Kidney epithelial cell (primary cell): ENCODE measurements around the gene NPTN. TPM values are rescaled to one million over a fixed set of nuclear protein-coding genes. Genes with fewer than 3 reads are reported as not detected.
A peak's percentile ranks its signal among the peaks of the same experiment; 100 is the strongest.

ENCODE experiments used
- DNase-seq: peaks from one replicate; pipeline ENCODE4 v3.0.0-alpha.2; 2010; ENCODE audit warnings: low read depth
- H3K27me3 ChIP-seq: 2 replicates; pipeline ENCODE4 v1.6.0; 2011; ENCODE audit warnings: low read length; ENCODE audit not compliant: control insufficient read depth, insufficient read depth
- H3K36me3 ChIP-seq: 2 replicates; pipeline ENCODE4 v1.5.1; 2011; ENCODE audit warnings: low read length; ENCODE audit not compliant: control insufficient read depth, insufficient read depth
- H3K4me3 ChIP-seq: 2 replicates; pipeline ENCODE4 v1.5.1; 2011; ENCODE audit warnings: low read depth, mild to moderate bottlenecking, control low read depth, low read length
- total RNA-seq: library from RNA; depleted of rRNA; stranded (reverse); fragments of >200 nt; gene quantifications from 2 replicates; pipeline ENCODE4 v1.2.3, GENCODE V29; 2015
- TF ChIP-seq, protein P1 (sequence below): IDR thresholded peaks from 2 replicates; pipeline ENCODE4 v1.5.1; 2011; ENCODE audit warnings: mild to moderate bottlenecking, moderate library complexity, low read length, control low read depth, inconsistent platforms; ENCODE audit not compliant: insufficient read depth, poor library complexity, severe bottlenecking

Gene NPTN
- 96.5 and 99.9 TPM in 2 replicates for total RNA-seq

- TF ChIP-seq, protein P1, sequence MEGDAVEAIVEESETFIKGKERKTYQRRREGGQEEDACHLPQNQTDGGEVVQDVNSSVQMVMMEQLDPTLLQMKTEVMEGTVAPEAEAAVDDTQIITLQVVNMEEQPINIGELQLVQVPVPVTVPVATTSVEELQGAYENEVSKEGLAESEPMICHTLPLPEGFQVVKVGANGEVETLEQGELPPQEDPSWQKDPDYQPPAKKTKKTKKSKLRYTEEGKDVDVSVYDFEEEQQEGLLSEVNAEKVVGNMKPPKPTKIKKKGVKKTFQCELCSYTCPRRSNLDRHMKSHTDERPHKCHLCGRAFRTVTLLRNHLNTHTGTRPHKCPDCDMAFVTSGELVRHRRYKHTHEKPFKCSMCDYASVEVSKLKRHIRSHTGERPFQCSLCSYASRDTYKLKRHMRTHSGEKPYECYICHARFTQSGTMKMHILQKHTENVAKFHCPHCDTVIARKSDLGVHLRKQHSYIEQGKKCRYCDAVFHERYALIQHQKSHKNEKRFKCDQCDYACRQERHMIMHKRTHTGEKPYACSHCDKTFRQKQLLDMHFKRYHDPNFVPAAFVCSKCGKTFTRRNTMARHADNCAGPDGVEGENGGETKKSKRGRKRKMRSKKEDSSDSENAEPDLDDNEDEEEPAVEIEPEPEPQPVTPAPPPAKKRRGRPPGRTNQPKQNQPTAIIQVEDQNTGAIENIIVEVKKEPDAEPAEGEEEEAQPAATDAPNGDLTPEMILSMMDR: no peak
- no peaks in the 10 kb centered on the region for H3K36me3 ChIP-seq
- H3K27me3 ChIP-seq: no peaks in the 10 kb centered on the region
- peak; percentile 82 for DNase-seq
- H3K4me3 ChIP-seq: peak within 1 kb of the TSS; percentile 93
These were observed at the start of gene NPTN for GRCh38 chr15:73633111-73633990. NPTN (minus strand) TSS chr15:73633389; CDS start chr15:73633215, 174 bp downstream.

DNA sequence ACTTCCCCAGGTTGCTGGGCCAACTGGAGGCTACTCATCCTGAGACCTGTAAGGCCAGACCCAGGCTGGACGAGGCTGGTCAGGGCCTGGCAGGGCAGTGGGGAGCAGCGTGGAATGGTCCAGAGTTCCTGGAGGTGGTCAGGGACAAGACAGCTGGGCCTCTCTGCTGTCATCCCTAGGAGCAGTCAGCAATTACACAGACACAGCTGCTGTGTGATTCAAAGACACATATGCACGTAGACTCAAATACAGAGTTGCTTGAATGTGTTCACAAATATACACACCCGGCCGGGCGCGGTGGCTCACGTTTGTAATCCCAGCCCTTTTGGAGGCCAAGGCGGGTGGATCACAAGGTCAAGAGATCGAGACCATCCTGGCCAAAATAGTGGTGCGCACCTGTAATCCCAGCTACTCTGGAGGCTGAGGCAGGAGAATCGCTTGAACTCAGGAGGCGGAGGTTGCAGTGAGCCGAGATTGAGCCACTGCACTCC, 49.5 kb upstream of the NPTN start:
- H3K27me3 ChIP-seq: no peaks in the 10 kb centered on the region
- H3K36me3 ChIP-seq: no peaks in the 10 kb centered on the region
- DNase-seq: no peak
- H3K4me3 ChIP-seq: no peak overlapping the region
- TF ChIP-seq, protein P1: no peak

GRCh38 chr15:73681856-73682599, 48.8 kb upstream of the NPTN start:
- TF ChIP-seq, protein P1: no peak
- Histone ChIP-seq H3K4me3 (no peak overlapping the region), H3K27me3 (no peaks in the 10 kb centered on the region), H3K36me3 (no peaks in the 10 kb centered on the region)
- DNase-seq: no peak

- H3K4me3 ChIP-seq: no peak overlapping the region
- no peak for DNase-seq
- H3K36me3 ChIP-seq: no peaks in the 10 kb centered on the region
- TF ChIP-seq, protein P1: no peak
- H3K27me3 ChIP-seq: no peaks in the 10 kb centered on the region
These were observed 47.9 kb upstream of the NPTN start for GRCh38 chr15:73681063-73681462.

GRCh38 chr15:73680549-73680948, 47.4 kb upstream of the NPTN start:
- DNase-seq: no peak
- no peak overlapping the region for H3K4me3 ChIP-seq
- TF ChIP-seq, protein P1: no peak
- H3K27me3 ChIP-seq: no peaks in the 10 kb centered on the region
- no peaks in the 10 kb centered on the region for H3K36me3 ChIP-seq
